HepG2 (cell line): ENCODE results near the gene REST. TPM values are rescaled to one million over a fixed set of nuclear protein-coding genes. Genes with fewer than 3 reads are reported as not detected.
A peak's percentile ranks its signal among the peaks of the same experiment; 100 is the strongest.

Experiments
- ATAC-seq: fragments of 200-7000 bp; cut with Tn5 transposase; 3 replicates; pipeline ENCODE4 v1.9.1; 2020; ENCODE audit warnings: mild to moderate bottlenecking, moderate library complexity
- BruUV-seq: library from RNA; stranded (reverse); fragments of 400-500 nt; replicated peaks from 2 replicates; lab custom pipeline; 2021; lab: Mats Ljungman, UMichigan
- CTCF ChIA-PET: fragments of 300-600 bp; formaldehyde crosslinking; extraction: SDS; loops from one replicate; lab custom pipeline; 2021; ENCODE audit warnings: low total read pairs, inconsistent platforms, low intra/inter-chr PET ratio; lab: Yijun Ruan, JAX
- POLR2A ChIA-PET: fragments of 350-600 bp; sonication (Branson Sonifier 250); formaldehyde crosslinking; loops from one replicate; lab custom pipeline; 2020; ENCODE audit warnings: antibody characterized with exemption, inconsistent platforms; lab: Yijun Ruan, JAX
- DNase-seq: peaks from one replicate; pipeline ENCODE4 v3.0.0-alpha.2; 2015; ENCODE audit warnings: low spot score
- FAIRE-seq: peaks from 3 replicates; lab custom pipeline; 2011; peaks lifted over from hg19 to GRCh38; lab: Jason Lieb, UNC
- H2AFZ ChIP-seq: one replicate; pipeline ENCODE4 v1.6.1; 2011; ENCODE audit warnings: low read length, inconsistent platforms
- H3K27ac ChIP-seq: fragments of 300-600 bp; 3 replicates; pipeline ENCODE4 v1.8.0; 2011; ENCODE audit warnings: mixed run types, mild to moderate bottlenecking, mixed read lengths, low read length, inconsistent platforms; ENCODE audit not compliant: insufficient read depth; ENCODE audit errors: extremely low read length
- H3K27me3 ChIP-seq, 2 experiments: fragments of 200-600 bp in 1 of 2; 2 replicates in 1 of 2; 3 replicates in 1 of 2; pipeline versions ENCODE4 v1.6.0 to v1.8.0; 2011; ENCODE audit warnings: low read length in 2 of 2, mild to moderate bottlenecking in 2 of 2, moderate library complexity in 2 of 2, inconsistent platforms in 1 of 2; ENCODE audit not compliant: insufficient read depth in 2 of 2, control insufficient read depth in 1 of 2
- H3K36me3 ChIP-seq, 2 experiments: fragments of 200-600 bp in 1 of 2; replicated peaks in 1 of 2; 2 replicates in 1 of 2; 3 replicates in 1 of 2; pipeline versions ENCODE4 v1.5.1 to v1.8.0; 2011; ENCODE audit warnings: low read length in 2 of 2, inconsistent platforms in 1 of 2; ENCODE audit not compliant: insufficient read depth in 2 of 2, control insufficient read depth in 1 of 2
- H3K4me1 ChIP-seq: 2 replicates; pipeline ENCODE4 v1.5.1; 2012; ENCODE audit warnings: low read length, inconsistent platforms; ENCODE audit not compliant: insufficient read depth
- H3K4me2 ChIP-seq: 2 replicates; pipeline ENCODE4 v1.6.0; 2011; ENCODE audit warnings: low read depth, low read length, inconsistent platforms
- H3K4me3 ChIP-seq, 3 experiments: fragments of 200-600 bp in 1 of 3; sonication (generic), shearing (Covaris generic) in 1 of 3; replicated peaks in 1 of 3; 2 replicates each; pipeline ENCODE4 v1.5.1; 2011 to 2016; ENCODE audit warnings: low read length in 3 of 3, inconsistent platforms in 2 of 3, low read depth in 2 of 3, mild to moderate bottlenecking in 2 of 3, control low read depth in 1 of 3, mixed read lengths in 1 of 3; ENCODE audit not compliant: insufficient read depth in 1 of 3
- H3K79me2 ChIP-seq: one replicate; pipeline ENCODE4 v1.6.1; 2011; ENCODE audit warnings: low read length, inconsistent platforms; ENCODE audit not compliant: insufficient read depth
- H3K9ac ChIP-seq: 2 replicates; pipeline ENCODE4 v1.6.0; 2011; ENCODE audit warnings: mild to moderate bottlenecking, low read depth, low read length, inconsistent platforms; ENCODE audit not compliant: insufficient read depth
- H3K9me3 ChIP-seq: 2 replicates; pipeline ENCODE4 v1.5.1; 2012; ENCODE audit warnings: mild to moderate bottlenecking, low read length
- H4K20me1 ChIP-seq: 2 replicates; pipeline ENCODE4 v1.6.0; 2011; ENCODE audit warnings: inconsistent platforms, mild to moderate bottlenecking, low read length, moderate library complexity; ENCODE audit not compliant: insufficient read depth
- MAFK ChIP-seq, 2 experiments: IDR thresholded peaks in 1 of 2; conservative IDR thresholded peaks in 1 of 2; 2 replicates each; pipeline ENCODE4 v1.6.1; 2011; ENCODE audit warnings: improper control_type of control experiment in 2 of 2, low read length in 2 of 2
- PHF5A ChIP-seq: IDR thresholded peaks from one replicate; pipeline ENCODE4 v1.6.1; 2018; ENCODE audit warnings: low read depth, missing genetic modification reagents; ENCODE audit not compliant: unreplicated experiment
- PITX1 ChIP-seq: sonication (generic); formaldehyde crosslinking; IDR thresholded peaks from 2 replicates; pipeline ENCODE4 v1.5.1; 2020; ENCODE audit warnings: mild to moderate bottlenecking, missing genetic modification reagents
- ZBTB49 ChIP-seq: sonication (generic); formaldehyde crosslinking; IDR thresholded peaks from 2 replicates; pipeline ENCODE4 v1.4.0; 2020; ENCODE audit warnings: missing genetic modification reagents, borderline replicate concordance
- ZNF260 ChIP-seq: sonication (generic); formaldehyde crosslinking; IDR thresholded peaks from 2 replicates; pipeline ENCODE4 v1.4.0; 2020; ENCODE audit warnings: missing genetic modification reagents, low read depth, mild to moderate bottlenecking, borderline replicate concordance
- ZNF558 ChIP-seq: sonication (generic); formaldehyde crosslinking; IDR thresholded peaks from 2 replicates; pipeline ENCODE4 v1.9.0; 2022; ENCODE audit warnings: mild to moderate bottlenecking, missing genetic modification reagents, borderline replicate concordance
- ZNF770 ChIP-seq: sonication (generic); formaldehyde crosslinking; IDR thresholded peaks from 2 replicates; pipeline ENCODE4 v1.5.0; 2020; ENCODE audit warnings: mild to moderate bottlenecking, missing genetic modification reagents
- ZNF773 ChIP-seq: sonication (generic); formaldehyde crosslinking; IDR thresholded peaks from 2 replicates; pipeline ENCODE4 v1.4.0; 2020; ENCODE audit warnings: missing genetic modification reagents, borderline replicate concordance
- WGBS: methylation state at CpG from one replicate; pipeline ENCODE4 v1.1.6; 2017; ENCODE audit warnings: low lambda C conversion rate; 5-methylcytosine and 5-hydroxymethylcytosine counted together
- in situ Hi-C: cut with HindIII; loops from 2 replicates; pipeline ENCODE4 v1.10.0; 2017; ENCODE audit warnings: low pct_unique_long_range_greater_than_20kb; ENCODE audit not compliant: extremely low pct_ligation_motif_present
- intact Hi-C: fragments of 100-400 bp; cut with micrococcal nuclease; formaldehyde crosslinking; loops from one replicate; pipeline ENCODE4 v1.10.0; 2022; ENCODE audit not compliant: unreplicated experiment
- polyA plus RNA-seq, 8 experiments: library from polyadenylated mRNA; depleted of rRNA in 3 of 8; stranded (reverse) in 7 of 8; unstranded in 1 of 8; fragments of >200 nt; fragmentation: Illumina TruSeq in 4 of 8; extraction: Trizol in 4 of 8; gene quantifications; 2 replicates each; pipeline versions ENCODE4 v1.2.1 to v1.2.3, GENCODE V29; 2011 to 2016; ENCODE audit warnings: low read depth in 4 of 8, missing spikeins in 1 of 8, mixed read lengths in 1 of 8; ENCODE audit not compliant: insufficient read depth in 1 of 8
- total RNA-seq, 5 experiments: library from RNA; depleted of rRNA; stranded (reverse); fragments of >200 nt; fragmentation: Illumina TruSeq; extraction: Trizol; gene quantifications; 2 replicates each; pipeline ENCODE4 v1.2.3, GENCODE V29; 2016; ENCODE audit warnings: low read depth in 1 of 5
- TF ChIP-seq, protein P1 (sequence below): sonication (generic); formaldehyde crosslinking; IDR thresholded peaks from 2 replicates; pipeline ENCODE4 v1.5.1; 2020; ENCODE audit warnings: missing genetic modification reagents, mild to moderate bottlenecking, borderline replicate concordance
- TF ChIP-seq, protein P2 (sequence below): sonication (generic); formaldehyde crosslinking; IDR thresholded peaks from 2 replicates; pipeline ENCODE4 v1.4.0; 2020; ENCODE audit warnings: missing genetic modification reagents

Gene REST
- total and polyA plus RNA-seq, 2 of the 13 experiments (the other 11 are each of a cell fraction or from before 2014, with no cell fraction given) = 12.7 to 22.4 TPM

DNA sequence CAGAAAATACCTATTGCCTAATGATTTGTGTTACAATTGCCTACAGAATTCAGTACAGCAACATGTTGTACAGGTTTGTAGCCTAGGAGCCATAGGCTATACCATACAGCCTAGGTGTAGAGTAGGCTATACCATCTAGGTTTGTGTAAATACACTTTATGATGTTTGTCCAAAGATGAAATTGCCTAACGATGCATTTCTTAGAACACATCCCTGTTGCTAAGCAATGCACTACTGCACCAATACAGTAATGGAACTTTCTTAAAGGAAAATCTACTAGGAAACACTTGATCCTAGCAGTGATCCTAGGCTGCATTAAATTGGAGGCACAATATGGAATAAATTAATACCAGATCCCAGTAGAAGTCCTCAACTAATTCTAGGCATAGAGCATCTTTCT lies 51.4 kb downstream of the REST start:
- intact Hi-C loops = no loop called here
- Histone ChIP-seq H3K9ac (no peak overlapping the region), H2AFZ (no peak overlapping the region), H3K4me2 (peak overlapping the region; percentile 41; the same call in 1 of the 2 replicates), H3K27ac (no peak overlapping the region), H3K9me3 (no peaks in the 10 kb centered on the region), H3K4me1 (peaks cover 22% of the 10 kb centered on the region), H3K36me3 (peaks cover 0 to 7% of the 10 kb centered on the region in 2 experiments; a peak in 1 of 5 replicates), H3K79me2 (no peaks in the 10 kb centered on the region), H4K20me1 (no peaks in the 10 kb centered on the region), H3K4me3 (no peak overlapping the region), H3K27me3 (no peaks in the 10 kb centered on the region)
- in situ Hi-C loops = no loop called here
- FAIRE-seq = no peak
- POLR2A ChIA-PET = no interaction called here
- BruUV-seq = no TSS peak
- TF ChIP-seq MAFK (conservative IDR thresholded peaks at IDR 0.05 in 1 of 2, IDR thresholded peaks at IDR 0.05 in 1 of 2; ENCODE audit: low read length in 2 of 2) = peak; percentile 8; a peak in 1 of 4 replicates
- no peak for TF ChIP-seq ZNF558 (CRISPR knock-in tag)
- TF ChIP-seq, protein P1, sequence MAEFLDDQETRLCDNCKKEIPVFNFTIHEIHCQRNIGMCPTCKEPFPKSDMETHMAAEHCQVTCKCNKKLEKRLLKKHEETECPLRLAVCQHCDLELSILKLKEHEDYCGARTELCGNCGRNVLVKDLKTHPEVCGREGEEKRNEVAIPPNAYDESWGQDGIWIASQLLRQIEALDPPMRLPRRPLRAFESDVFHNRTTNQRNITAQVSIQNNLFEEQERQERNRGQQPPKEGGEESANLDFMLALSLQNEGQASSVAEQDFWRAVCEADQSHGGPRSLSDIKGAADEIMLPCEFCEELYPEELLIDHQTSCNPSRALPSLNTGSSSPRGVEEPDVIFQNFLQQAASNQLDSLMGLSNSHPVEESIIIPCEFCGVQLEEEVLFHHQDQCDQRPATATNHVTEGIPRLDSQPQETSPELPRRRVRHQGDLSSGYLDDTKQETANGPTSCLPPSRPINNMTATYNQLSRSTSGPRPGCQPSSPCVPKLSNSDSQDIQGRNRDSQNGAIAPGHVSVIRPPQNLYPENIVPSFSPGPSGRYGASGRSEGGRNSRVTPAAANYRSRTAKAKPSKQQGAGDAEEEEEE (CRISPR knock-in tag) = no peak
- 0% methylated on average over 1 of the region's 1 CpG for WGBS
- no peak for DNase-seq
- peak; percentile 39 for ATAC-seq
- CTCF ChIA-PET = no interaction called here

- no TSS peak for BruUV-seq
- no peak for ATAC-seq
- 93% methylated on average over 2 of the region's 2 CpGs for WGBS
- no peaks in the 10 kb centered on the region for H3K79me2 ChIP-seq
- no peak overlapping the region for H3K27ac ChIP-seq
- H3K4me3 ChIP-seq = no peak overlapping the region
- H3K4me2 ChIP-seq = no peak overlapping the region
- ChIA-PET POLR2A (interaction anchor here (1.2 kb wide), 2 partner anchors 17 to 19 kb away, joined by 3 to 5 read pairs; partner anchors contain the start of gene POLR2B), CTCF (no interaction called here)
- no peaks in the 10 kb centered on the region for H4K20me1 ChIP-seq
- peaks cover 22% of the 10 kb centered on the region for H3K4me1 ChIP-seq
- intact Hi-C loops = loop anchor here (2.0 kb wide), 1 partner anchor 16 kb away; the partner anchor contains the start of gene NOA1
- DNase-seq = no peak
- peaks cover 2 to 18% of the 10 kb centered on the region in 2 experiments; a peak in 4 of 5 replicates for H3K36me3 ChIP-seq
- no peak overlapping the region for H3K9ac ChIP-seq
- in situ Hi-C loops = no loop called here
- no peak overlapping the region for H2AFZ ChIP-seq
- FAIRE-seq = no peak
- no peaks in the 10 kb centered on the region for H3K9me3 ChIP-seq
- H3K27me3 ChIP-seq = no peaks in the 10 kb centered on the region
- no peak for TF ChIP-seq PITX1 (CRISPR knock-in tag)
- TF ChIP-seq ZNF260 (CRISPR knock-in tag) = no peak
- TF ChIP-seq ZBTB49 = no peak
- no peak for TF ChIP-seq ZNF773 (CRISPR knock-in tag)
- TF ChIP-seq PHF5A = no peak
- peak; percentile 60 for TF ChIP-seq ZNF770 (CRISPR knock-in tag)
- TF ChIP-seq, protein P2, sequence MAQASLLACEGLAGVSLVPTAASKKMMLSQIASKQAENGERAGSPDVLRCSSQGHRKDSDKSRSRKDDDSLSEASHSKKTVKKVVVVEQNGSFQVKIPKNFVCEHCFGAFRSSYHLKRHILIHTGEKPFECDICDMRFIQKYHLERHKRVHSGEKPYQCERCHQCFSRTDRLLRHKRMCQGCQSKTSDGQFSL = no peak
These were observed 53.4 kb downstream of the REST start for GRCh38 chr4:56961107-56961500.
